ENCODE results near the gene HIF1A. TPM values are rescaled to one million over a fixed set of nuclear protein-coding genes. Genes with fewer than 3 reads are reported as not detected.

Gene HIF1A
- total and polyA plus RNA-seq, 12 donors: 47.2 to 531 (median 331) TPM

DNA sequence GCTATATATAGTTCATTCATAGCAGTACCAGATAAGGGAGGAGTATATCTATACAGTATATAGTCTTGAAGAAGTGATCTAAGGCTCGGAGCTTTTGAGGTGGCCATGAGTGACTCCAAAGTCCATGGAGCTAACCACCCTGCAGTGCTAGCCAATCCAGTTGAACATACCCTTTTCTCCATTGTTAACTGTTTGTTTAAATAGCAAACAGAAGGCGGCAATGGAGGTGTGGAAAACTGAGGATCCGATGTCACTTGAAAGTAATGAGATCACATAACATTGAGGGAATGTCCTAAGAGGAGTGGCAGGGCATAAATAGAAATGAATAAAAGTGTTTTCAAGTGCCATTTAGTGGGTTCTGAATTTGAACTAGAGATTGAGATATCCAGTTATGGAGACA is 54.6 kb downstream of the HIF1A start:
- no peak for TF ChIP-seq CTCF (IDR thresholded peaks at IDR 0.05)
- no peak for TF ChIP-seq POLR2A (IDR thresholded peaks at IDR 0.05)
- H3K4me1 ChIP-seq (replicated peaks in 1 of 2): peaks cover 0 to 21% of the 10 kb centered on the region in 2 donors
- intact Hi-C loops (cut with DNase I): no loop called here

GRCh38 chr14:61750708-61751474 is 55.6 kb downstream of the HIF1A start:
- Histone ChIP-seq H3K4me3 (peak overlapping the region in 1 of 4 donors; percentile 67), H3K27ac (peak overlapping the region; percentile 40 to 88 (median 70)), H3K36me3 (replicated peaks in 1 of 2) (peaks cover 0 to 28% of the 10 kb centered on the region in 2 donors), H3K9me3 (replicated peaks in 1 of 3) (no peaks in the 10 kb centered on the region), H3K4me1 (replicated peaks in 1 of 2) (peaks cover 0 to 21% of the 10 kb centered on the region in 2 donors), H3K27me3 (no peaks in the 10 kb centered on the region)
- peak; percentile 82 to 91 (median 89) for DNase-seq
- WGBS, 4 donors: 3 to 21% (median 14%) methylated on average over 22 to 54 of the region's 54 CpGs
- no peak for TF ChIP-seq CTCF (IDR thresholded peaks at IDR 0.05)
- peak in 1 of 2 donors; percentile 57 for TF ChIP-seq POLR2A (IDR thresholded peaks at IDR 0.05)
- intact Hi-C loops (cut with DNase I): no loop called here

More for the DNA sequence above, 54.6 kb downstream of the HIF1A start:
- H3K9me3 ChIP-seq (replicated peaks in 1 of 3): no peaks in the 10 kb centered on the region
- no peak for DNase-seq
- no peaks in the 10 kb centered on the region for H3K27me3 ChIP-seq
- peaks cover 0 to 38% of the 10 kb centered on the region in 2 donors for H3K36me3 ChIP-seq (replicated peaks in 1 of 2)
- no peak overlapping the region for H3K4me3 ChIP-seq
- no peak overlapping the region for H3K27ac ChIP-seq
- WGBS, 4 donors: 88 to 93% (median 90%) methylated on average over 3 of the region's 3 CpGs

DNA sequence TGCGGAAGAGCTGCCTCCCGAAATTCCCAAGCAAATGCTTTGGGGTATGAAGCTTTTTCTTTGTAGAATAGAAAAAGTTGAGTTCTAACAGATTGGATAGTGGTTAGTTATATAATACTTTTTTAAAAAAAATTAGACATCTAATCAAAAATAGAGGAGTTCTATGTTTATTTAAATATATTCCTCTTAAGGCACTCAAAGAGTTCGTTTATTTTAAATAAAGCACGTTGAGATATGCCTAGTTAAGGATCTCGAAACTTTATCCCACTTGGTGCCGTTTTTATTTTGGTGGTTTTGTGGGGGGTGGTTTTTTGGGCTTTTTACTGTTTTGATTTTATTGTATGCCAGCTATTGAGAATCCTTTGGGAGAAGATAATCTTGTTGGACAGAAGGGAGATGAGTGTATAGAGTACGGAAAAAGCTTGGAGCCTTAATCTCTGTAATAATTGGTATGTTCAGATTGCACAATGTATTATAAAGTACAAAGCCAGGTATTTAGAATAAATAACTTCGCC is 56.2 kb downstream of the HIF1A start:
- Histone ChIP-seq H3K27me3 (no peaks in the 10 kb centered on the region), H3K4me1 (replicated peaks in 1 of 2) (peaks cover 0 to 21% of the 10 kb centered on the region in 2 donors), H3K27ac (peak overlapping the region; percentile 40 to 88 (median 70)), H3K36me3 (replicated peaks in 1 of 2) (peaks cover 0 to 23% of the 10 kb centered on the region in 2 donors), H3K4me3 (peak overlapping the region in 1 of 4 donors; percentile 67), H3K9me3 (replicated peaks in 1 of 3) (no peaks in the 10 kb centered on the region)
- TF ChIP-seq CTCF (IDR thresholded peaks at IDR 0.05): no peak
- no peak for TF ChIP-seq POLR2A (IDR thresholded peaks at IDR 0.05)
- WGBS, 4 donors: 46 to 58% (median 49%) methylated on average over 8 of the region's 8 CpGs
- DNase-seq: no peak
- intact Hi-C loops (cut with DNase I): no loop called here

GRCh38 chr14:61752626-61753025 is 57.3 kb downstream of the HIF1A start:
- Histone ChIP-seq H3K27ac (no peak overlapping the region), H3K4me3 (no peak overlapping the region), H3K27me3 (no peaks in the 10 kb centered on the region), H3K9me3 (replicated peaks in 1 of 3) (no peaks in the 10 kb centered on the region), H3K4me1 (replicated peaks in 1 of 2) (peaks cover 0 to 21% of the 10 kb centered on the region in 2 donors), H3K36me3 (replicated peaks in 1 of 2) (peaks cover 0 to 12% of the 10 kb centered on the region in 2 donors)
- intact Hi-C loops (cut with DNase I): no loop called here
- WGBS, 4 donors: 56 to 78% (median 66%) methylated on average over 4 of the region's 4 CpGs
- no peak for TF ChIP-seq CTCF (IDR thresholded peaks at IDR 0.05)
- no peak for TF ChIP-seq POLR2A (IDR thresholded peaks at IDR 0.05)
- peak in 1 of 7 donors; percentile 47 for DNase-seq
